Testis (tissue), 2 donors: ENCODE measurements around the gene TOMM40L.

ENCODE experiments used
- CTCF ChIP-seq, 3 experiments: fragments of 450-650 bp in 2 of 3; fragments of 200-600 bp in 1 of 3; sonication (generic) in 1 of 3; IDR thresholded peaks; one replicate each; pipeline ENCODE4 v1.5.1; 2016 to 2019; ENCODE audit warnings: antibody characterized with exemption in 3 of 3, mild to moderate bottlenecking in 2 of 3, moderate library complexity in 1 of 3
- POLR2A ChIP-seq: fragments of 450-650 bp; IDR thresholded peaks from one replicate; pipeline ENCODE4 v1.6.1; 2017; ENCODE audit warnings: antibody characterized with exemption, mild to moderate bottlenecking, moderate library complexity

DNA sequence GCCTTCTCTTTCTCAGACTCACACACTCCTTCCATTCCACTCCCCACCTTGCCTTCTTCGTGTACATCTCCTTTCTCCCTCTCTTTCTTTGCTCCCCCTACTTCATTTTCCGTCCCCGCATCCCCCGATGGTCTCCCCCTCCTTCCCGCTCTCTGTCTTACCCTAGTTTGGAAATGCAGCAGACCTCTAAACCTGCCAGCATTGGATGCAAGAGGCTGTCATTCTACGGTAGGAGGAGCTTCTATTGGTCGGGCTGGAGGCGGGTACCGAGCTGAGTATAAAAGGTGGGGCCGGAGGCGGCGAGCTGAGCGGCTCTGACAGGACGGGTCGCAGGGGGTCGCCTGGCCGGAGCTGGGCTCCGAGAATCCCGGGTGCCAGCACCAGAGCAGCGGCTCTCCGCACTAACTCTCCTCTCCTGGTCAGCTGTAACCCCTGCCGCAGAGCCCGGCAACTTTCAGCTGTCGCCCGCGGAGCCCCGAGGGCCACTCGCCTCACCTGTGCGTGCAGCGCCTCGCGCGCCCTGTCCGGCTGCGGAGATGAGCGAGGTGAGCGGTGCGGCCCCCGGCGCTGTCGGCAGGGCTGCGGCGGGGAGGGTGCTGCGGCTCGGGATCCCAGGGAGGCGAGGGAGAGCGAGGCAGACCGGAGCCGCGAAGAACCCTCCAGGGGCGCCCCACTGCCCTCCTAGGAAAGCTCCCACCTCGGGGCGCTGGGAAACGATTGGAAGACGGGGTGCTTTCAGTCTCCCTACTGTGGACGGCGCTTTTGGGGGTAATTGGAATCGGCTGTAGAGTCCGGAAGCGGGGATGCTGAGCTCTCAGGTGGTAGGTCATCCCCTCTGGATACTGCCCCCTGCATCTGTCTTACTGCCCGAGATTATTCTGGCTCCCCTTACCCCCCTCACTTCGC, 32.8 kb downstream of the TOMM40L start, which contains the start of gene PCP4L1:
- TF ChIP-seq CTCF (IDR thresholded peaks at IDR 0.05) (no peak), POLR2A (no peak)
